Endothelial cell of umbilical vein (primary cell): ENCODE results near the gene TMEM107. TPM values are rescaled to one million over a fixed set of nuclear protein-coding genes. Genes with fewer than 3 reads are reported as not detected.

Source experiments
- BruUV-seq: library from RNA; stranded (reverse); fragments of 400-500 nt; replicated peaks from 2 replicates; lab custom pipeline; 2021; lab: Mats Ljungman, UMichigan
- CTCF ChIA-PET: fragments of 300-600, 350-600 bp; sonication (Branson Sonifier 250); formaldehyde crosslinking; loops from one replicate; lab custom pipeline; 2021; ENCODE audit warnings: antibody characterized with exemption, inconsistent platforms; lab: Charles Lee
- POLR2A ChIA-PET: fragments of 300-600, 350-600 bp; sonication (Branson Sonifier 250); formaldehyde crosslinking; loops from one replicate; lab custom pipeline; 2021; ENCODE audit warnings: antibody characterized with exemption, inconsistent platforms; lab: Charles Lee
- DNase-seq: peaks from one replicate; pipeline ENCODE4 v3.0.0-alpha.2; 2011; ENCODE audit warnings: low read depth, low spot score
- FAIRE-seq: peaks from 2 replicates; lab custom pipeline; 2011; peaks lifted over from hg19 to GRCh38; lab: Jason Lieb, UNC
- H2AFZ ChIP-seq: 2 replicates; pipeline ENCODE4 v1.6.0; 2012; ENCODE audit warnings: low read depth, low read length, control low read depth, inconsistent platforms
- H3K27ac ChIP-seq: 2 replicates; pipeline ENCODE4 v1.5.1; 2011; ENCODE audit warnings: low read depth, mild to moderate bottlenecking, control low read depth, low read length, moderate library complexity; ENCODE audit not compliant: insufficient read depth
- H3K27me3 ChIP-seq, 2 experiments: 2 replicates each; pipeline versions ENCODE4 v1.6.0 to v1.6.1; 2011; ENCODE audit warnings: low read length in 2 of 2, mixed read lengths in 1 of 2; ENCODE audit not compliant: control insufficient read depth in 2 of 2, insufficient read depth in 2 of 2
- H3K36me3 ChIP-seq, 2 experiments: 2 replicates in 1 of 2; 3 replicates in 1 of 2; pipeline ENCODE4 v1.5.1; 2011; ENCODE audit warnings: low read length in 2 of 2, mild to moderate bottlenecking in 1 of 2, moderate library complexity in 1 of 2; ENCODE audit not compliant: control insufficient read depth in 2 of 2, insufficient read depth in 2 of 2; ENCODE audit errors: extremely low read depth in 1 of 2
- H3K4me1 ChIP-seq: 3 replicates; pipeline ENCODE4 v1.5.1; 2011; ENCODE audit warnings: mild to moderate bottlenecking, low read length; ENCODE audit not compliant: control insufficient read depth, insufficient read depth; ENCODE audit errors: extremely low read depth
- H3K4me2 ChIP-seq: 2 replicates; pipeline ENCODE4 v1.6.1; 2011; ENCODE audit warnings: low read length, control low read depth, mixed read lengths; ENCODE audit not compliant: insufficient read depth
- H3K4me3 ChIP-seq, 3 experiments: fragments of 200-600 bp in 1 of 3; sonication (generic), shearing (Covaris generic) in 1 of 3; replicated peaks in 1 of 3; 2 replicates each; pipeline ENCODE4 v1.5.1; 2011 to 2016; ENCODE audit warnings: control low read depth in 3 of 3, low read length in 3 of 3, mild to moderate bottlenecking in 2 of 3, inconsistent platforms in 1 of 3, low read depth in 1 of 3, moderate library complexity in 1 of 3; ENCODE audit not compliant: insufficient read depth in 1 of 3
- H3K79me2 ChIP-seq: 2 replicates; pipeline ENCODE4 v1.6.0; 2012; ENCODE audit warnings: low read length, inconsistent platforms; ENCODE audit not compliant: control insufficient read depth, insufficient read depth
- H3K9ac ChIP-seq: replicated peaks from 2 replicates; pipeline ENCODE3; 2011; ENCODE audit warnings: low read length, control low read depth; ENCODE audit not compliant: insufficient read depth; ENCODE audit errors: extremely low read depth
- H3K9me1 ChIP-seq: replicated peaks from 3 replicates; pipeline ENCODE4 v1.6.0; 2011; ENCODE audit warnings: mild to moderate bottlenecking, low read length; ENCODE audit not compliant: control insufficient read depth, insufficient read depth; ENCODE audit errors: extremely low read depth
- H3K9me3 ChIP-seq: replicated peaks from 2 replicates; pipeline ENCODE4 v1.5.1; 2012; ENCODE audit warnings: low read length, inconsistent platforms; ENCODE audit not compliant: control insufficient read depth, insufficient read depth
- H4K20me1 ChIP-seq: replicated peaks from 2 replicates; pipeline ENCODE3; 2011; ENCODE audit warnings: mild to moderate bottlenecking, low read length; ENCODE audit not compliant: control insufficient read depth, insufficient read depth; ENCODE audit errors: extremely low read depth
- CTCF ChIP-seq, 2 donors: IDR thresholded peaks; 1 replicate in 1 of 2; 2 replicates in 1 of 2; pipeline ENCODE4 v1.5.1; 2011; ENCODE audit warnings: low read length in 2 of 2, mild to moderate bottlenecking in 2 of 2, moderate library complexity in 2 of 2, control low read depth in 1 of 2, inconsistent platforms in 1 of 2, low read depth in 1 of 2; ENCODE audit not compliant: insufficient read depth in 1 of 2; ENCODE audit errors: extremely low read depth in 1 of 2
- EZH2 ChIP-seq: IDR thresholded peaks from 2 replicates; pipeline ENCODE4 v1.6.1; 2012; ENCODE audit warnings: borderline replicate concordance, low read depth, mild to moderate bottlenecking, moderate library complexity, low read length, inconsistent platforms; ENCODE audit not compliant: severe bottlenecking
- FOS ChIP-seq: IDR thresholded peaks from 2 replicates; pipeline ENCODE4 v1.6.1; 2011; ENCODE audit warnings: mild to moderate bottlenecking, low read length, moderate library complexity, borderline replicate concordance; ENCODE audit not compliant: insufficient read depth
- GATA2 ChIP-seq: IDR thresholded peaks from 2 replicates; pipeline ENCODE4 v1.7.0; 2011; ENCODE audit warnings: low read depth, mild to moderate bottlenecking, moderate library complexity, mixed read lengths, low read length; ENCODE audit not compliant: insufficient read length, insufficient read depth
- JUN ChIP-seq: IDR thresholded peaks from 2 replicates; pipeline ENCODE4 v1.6.1; 2011; ENCODE audit warnings: borderline replicate concordance, low read depth; ENCODE audit not compliant: insufficient read length, insufficient read depth
- MYC ChIP-seq: IDR thresholded peaks from one replicate; pipeline ENCODE4 v1.6.1; 2011; ENCODE audit warnings: mild to moderate bottlenecking, low read depth, low read length
- POLR2A ChIP-seq: IDR thresholded peaks from 2 replicates; pipeline ENCODE4 v1.6.1; 2012; ENCODE audit warnings: low read depth, mild to moderate bottlenecking, control low read depth, low read length
- POLR2AphosphoS5 ChIP-seq: IDR thresholded peaks from 2 replicates; pipeline ENCODE4 v1.6.1; 2012; ENCODE audit warnings: low read depth, mild to moderate bottlenecking, control low read depth, low read length, moderate library complexity; ENCODE audit not compliant: insufficient read depth
- dilution Hi-C: fragments of 300-500 bp; cut with MboI; formaldehyde crosslinking; loops from one replicate; pipeline ENCODE4 v1.15.0; 2019; ENCODE audit warnings: low sequenced_read_pairs; ENCODE audit not compliant: extremely low pct_ligation_motif_present
- intact Hi-C: fragments of 100-400 bp; cut with micrococcal nuclease; formaldehyde crosslinking; loops from one replicate; pipeline ENCODE4 v1.10.0; 2022
- polyA plus RNA-seq, 4 experiments: library from polyadenylated mRNA; depleted of rRNA in 3 of 4; stranded (reverse) in 3 of 4; unstranded in 1 of 4; fragments of >200 nt; gene quantifications; 2 replicates each; pipeline versions ENCODE4 v1.2.1 to v1.2.3, GENCODE V29; 2011 to 2012; ENCODE audit warnings: missing spikeins in 1 of 4
- total RNA-seq: library from RNA; stranded (reverse); gene quantifications from 2 replicates; pipeline ENCODE4 v1.2.3, GENCODE V29; 2021
- TF ChIP-seq, protein P1 (sequence below): IDR thresholded peaks from 2 replicates; pipeline ENCODE4 v1.6.1; 2011; ENCODE audit not compliant: insufficient read depth, insufficient read length

The TMEM107 gene
- total and polyA plus RNA-seq, 2 donors (not counting 3 experiments of a cell fraction or from before 2014, with no cell fraction given): 20.4 to 31.6 TPM

- DNase-seq: peak; percentile 29
- intact Hi-C loops (loop anchor here (1.0 kb wide), 1 partner anchor 10 kb away; no protein-coding TSS in a partner anchor), dilution Hi-C loops (no loop called here)
- CTCF ChIA-PET: no interaction called here
- Histone ChIP-seq H3K27ac (peak overlapping the region; percentile 48), H3K9me1 (no peaks in the 10 kb centered on the region), H3K27me3 (no peaks in the 10 kb centered on the region), H3K36me3 (peaks cover 2 to 7% of the 10 kb centered on the region in 2 experiments), H3K9me3 (no peaks in the 10 kb centered on the region), H3K4me2 (peak overlapping the region; percentile 51), H3K4me3 (peak overlapping the region; percentile 3 to 99 (median 40)), H4K20me1 (no peaks in the 10 kb centered on the region), H3K4me1 (peaks cover 20% of the 10 kb centered on the region), H3K9ac (peak overlapping the region; percentile 99), H2AFZ (peak overlapping the region; percentile 91), H3K79me2 (peaks cover 20% of the 10 kb centered on the region)
- no TSS peak for BruUV-seq
- TF ChIP-seq, protein P1, sequence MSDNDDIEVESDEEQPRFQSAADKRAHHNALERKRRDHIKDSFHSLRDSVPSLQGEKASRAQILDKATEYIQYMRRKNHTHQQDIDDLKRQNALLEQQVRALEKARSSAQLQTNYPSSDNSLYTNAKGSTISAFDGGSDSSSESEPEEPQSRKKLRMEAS: no peak
- TF ChIP-seq POLR2A (no peak), EZH2 (no peak), GATA2 (no peak), CTCF (IDR thresholded peaks at IDR 0.05; ENCODE audit: extremely low read depth in 1 of 2, insufficient read depth in 1 of 2, low read depth in 1 of 2, low read length in 2 of 2) (no peak), FOS (no peak), MYC (no peak), JUN (no peak), POLR2AphosphoS5 (no peak)
- POLR2A ChIA-PET: interaction anchor here (1.9 kb wide), 1 partner anchor 10 kb away, joined by 8 read pairs; no protein-coding TSS in a partner anchor
- peak; percentile 21 for FAIRE-seq
These were observed 12.9 kb downstream of the TMEM107 start for GRCh38 chr17:8162997-8163977.
